HEK293 (cell line): ENCODE measurements around the gene NOS1.

Source experiments
- CTCF ChIA-PET: fragments of 350-600 bp; formaldehyde crosslinking; extraction: SDS; loops from one replicate; lab custom pipeline; 2021; ENCODE audit warnings: antibody characterized with exemption; lab: Yijun Ruan, JAX
- POLR2A ChIA-PET: fragments of 300-600 bp; formaldehyde crosslinking; extraction: SDS; loops from one replicate; lab custom pipeline; 2020; ENCODE audit warnings: antibody characterized with exemption, inconsistent platforms; lab: Yijun Ruan, JAX
- H3K27ac ChIP-seq: fragments of 200-500 bp; sonication (Bioruptor generic); 2 replicates; pipeline ENCODE4 v1.5.1; 2014; ENCODE audit warnings: low read depth, low read length, control low read depth, inconsistent platforms; ENCODE audit errors: extremely low read depth
- H3K36me3 ChIP-seq, 2 experiments: fragments of 200-500 bp in 1 of 2; sonication (Bioruptor generic) in 1 of 2; 1 replicate in 1 of 2; 2 replicates in 1 of 2; pipeline ENCODE4 v1.5.1; 2014 to 2017; ENCODE audit warnings: inconsistent platforms in 2 of 2, low read length in 2 of 2; ENCODE audit not compliant: control insufficient read depth in 2 of 2, insufficient read depth in 1 of 2
- H3K4me1 ChIP-seq: fragments of 200-500 bp; sonication (Bioruptor generic); 2 replicates; pipeline ENCODE4 v1.5.1; 2014; ENCODE audit warnings: mild to moderate bottlenecking, low read length, inconsistent platforms; ENCODE audit not compliant: control insufficient read depth, insufficient read depth
- H3K4me3 ChIP-seq: 2 replicates; pipeline ENCODE4 v1.5.1; 2011; ENCODE audit warnings: low read depth, mild to moderate bottlenecking, control low read depth, low read length, moderate library complexity
- H3K9me3 ChIP-seq: fragments of 200-500 bp; sonication (Bioruptor generic); 2 replicates; pipeline ENCODE4 v1.5.1; 2014; ENCODE audit warnings: low read depth, low read length, inconsistent platforms; ENCODE audit not compliant: control insufficient read depth, insufficient read depth
- BCL6B ChIP-seq: fragments of 450-650 bp; formaldehyde crosslinking; IDR thresholded peaks from 2 replicates; pipeline ENCODE4 v1.5.1; 2017; ENCODE audit warnings: missing biosample characterization, missing genetic modification characterization
- MZF1 ChIP-seq: fragments of 450-650 bp; formaldehyde crosslinking; IDR thresholded peaks from 2 replicates; pipeline ENCODE4 v1.5.1; 2017; ENCODE audit warnings: missing biosample characterization, missing genetic modification characterization, borderline replicate concordance
- PRDM10 ChIP-seq: fragments of 450-650 bp; formaldehyde crosslinking; IDR thresholded peaks from 2 replicates; pipeline ENCODE4 v1.5.1; 2016; ENCODE audit warnings: missing biosample characterization, missing genetic modification characterization
- SCRT1 ChIP-seq: fragments of 450-650 bp; formaldehyde crosslinking; IDR thresholded peaks from 2 replicates; pipeline ENCODE4 v1.5.1; 2016; ENCODE audit warnings: missing biosample characterization, missing genetic modification characterization, borderline replicate concordance
- SCRT2 ChIP-seq: fragments of 450-650 bp; formaldehyde crosslinking; IDR thresholded peaks from 2 replicates; pipeline ENCODE4 v1.5.1; 2016; ENCODE audit warnings: missing biosample characterization, missing genetic modification characterization
- SP3 ChIP-seq: fragments of 450-650 bp; formaldehyde crosslinking; IDR thresholded peaks from 2 replicates; pipeline ENCODE4 v1.5.1; 2016; ENCODE audit warnings: missing biosample characterization, missing genetic modification characterization
- YY2 ChIP-seq: fragments of 450-650 bp; formaldehyde crosslinking; IDR thresholded peaks from 2 replicates; pipeline ENCODE4 v1.5.1; 2016; ENCODE audit warnings: missing biosample characterization, missing genetic modification characterization
- ZNF175 ChIP-seq: fragments of 450-650 bp; formaldehyde crosslinking; IDR thresholded peaks from 2 replicates; pipeline ENCODE4 v1.5.1; 2016; ENCODE audit warnings: missing biosample characterization, missing genetic modification characterization
- ZNF266 ChIP-seq: fragments of 450-650 bp; formaldehyde crosslinking; IDR thresholded peaks from 2 replicates; pipeline ENCODE4 v1.5.1; 2016; ENCODE audit warnings: missing biosample characterization, missing genetic modification characterization, low read depth
- ZNF274 ChIP-seq, 2 experiments: fragments of 200-500 bp in 1 of 2; fragments of 450-650 bp in 1 of 2; sonication (Bioruptor generic) in 1 of 2; formaldehyde crosslinking in 1 of 2; IDR thresholded peaks; 2 replicates each; pipeline versions ENCODE4 v1.5.1 to v1.6.1; 2014 to 2016; ENCODE audit warnings: borderline replicate concordance in 1 of 2, inconsistent platforms in 1 of 2, low read length in 1 of 2, missing biosample characterization in 1 of 2, missing genetic modification characterization in 1 of 2
- ZNF335 ChIP-seq: fragments of 450-650 bp; formaldehyde crosslinking; conservative IDR thresholded peaks from 2 replicates; pipeline ENCODE4 v1.5.1; 2016; ENCODE audit warnings: missing biosample characterization, missing genetic modification characterization
- ZNF488 ChIP-seq: fragments of 450-650 bp; formaldehyde crosslinking; IDR thresholded peaks from 2 replicates; pipeline ENCODE4 v1.5.1; 2016; ENCODE audit warnings: missing biosample characterization, missing genetic modification characterization
- ZNF529 ChIP-seq: fragments of 450-650 bp; formaldehyde crosslinking; IDR thresholded peaks from 2 replicates; pipeline ENCODE4 v1.5.1; 2017; ENCODE audit warnings: missing genetic modification characterization, missing biosample characterization; ENCODE audit not compliant: insufficient replicate concordance
- ZNF623 ChIP-seq: fragments of 450-650 bp; formaldehyde crosslinking; IDR thresholded peaks from 2 replicates; pipeline ENCODE4 v1.5.1; 2016; ENCODE audit warnings: missing biosample characterization, missing genetic modification characterization
- ZNF791 ChIP-seq: fragments of 450-650 bp; formaldehyde crosslinking; IDR thresholded peaks from 2 replicates; pipeline ENCODE4 v1.5.1; 2016; ENCODE audit warnings: missing biosample characterization, missing genetic modification characterization
- TF ChIP-seq, protein P1 (sequence below): fragments of 450-650 bp; formaldehyde crosslinking; IDR thresholded peaks from 2 replicates; pipeline ENCODE4 v1.5.1; 2016; ENCODE audit warnings: missing biosample characterization, missing genetic modification characterization
- TF ChIP-seq, protein P2 (sequence below): fragments of 450-650 bp; formaldehyde crosslinking; IDR thresholded peaks from 2 replicates; pipeline ENCODE4 v1.5.1; 2016; ENCODE audit warnings: missing biosample characterization, missing genetic modification characterization

The NOS1 gene

DNA sequence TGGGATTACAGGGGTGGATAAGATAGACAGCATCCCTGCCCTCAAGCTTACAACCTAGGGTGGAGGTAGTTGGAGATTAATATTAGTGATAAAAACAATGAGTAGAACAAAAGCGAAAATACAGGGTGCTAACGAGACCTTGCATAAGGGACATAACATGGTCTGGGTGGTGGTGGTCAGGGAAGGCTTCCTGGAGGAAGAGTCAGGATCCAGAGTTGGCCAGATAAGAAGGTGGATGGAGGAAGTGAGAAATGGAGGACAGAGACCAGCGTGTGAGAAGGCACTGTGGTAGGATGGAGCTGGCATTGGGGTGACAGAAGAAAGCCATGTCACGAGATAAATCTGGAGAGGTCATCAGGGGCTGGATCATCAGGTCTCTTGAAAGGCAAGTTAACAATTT lies 19.2 kb downstream of the NOS1 start:
- POLR2A ChIA-PET = no interaction called here
- Histone ChIP-seq H3K9me3 (no peaks in the 10 kb centered on the region), H3K4me3 (no peak overlapping the region), H3K27ac (no peak overlapping the region), H3K4me1 (0 out of 2 replicates have a peak, but pooled peaks cover 2% of the 10 kb centered on the region), H3K36me3 (no peaks in the 10 kb centered on the region)
- TF ChIP-seq, protein P1, sequence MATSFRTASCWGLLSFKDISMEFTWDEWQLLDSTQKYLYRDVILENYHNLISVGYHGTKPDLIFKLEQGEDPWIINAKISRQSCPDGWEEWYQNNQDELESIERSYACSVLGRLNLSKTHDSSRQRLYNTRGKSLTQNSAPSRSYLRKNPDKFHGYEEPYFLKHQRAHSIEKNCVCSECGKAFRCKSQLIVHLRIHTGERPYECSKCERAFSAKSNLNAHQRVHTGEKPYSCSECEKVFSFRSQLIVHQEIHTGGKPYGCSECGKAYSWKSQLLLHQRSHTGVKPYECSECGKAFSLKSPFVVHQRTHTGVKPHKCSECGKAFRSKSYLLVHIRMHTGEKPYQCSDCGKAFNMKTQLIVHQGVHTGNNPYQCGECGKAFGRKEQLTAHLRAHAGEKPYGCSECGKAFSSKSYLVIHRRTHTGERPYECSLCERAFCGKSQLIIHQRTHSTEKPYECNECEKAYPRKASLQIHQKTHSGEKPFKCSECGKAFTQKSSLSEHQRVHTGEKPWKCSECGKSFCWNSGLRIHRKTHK (tag by site-specific recombination) = peak; percentile 51; the same call in 1 of the 2 replicates
- TF ChIP-seq ZNF623 (tag by site-specific recombination) = 0 out of 2 replicates have a peak, but pooled peaks have one; percentile 13
- no peak for TF ChIP-seq ZNF335 (tag by site-specific recombination)
- CTCF ChIA-PET = no interaction called here

GRCh38 chr12:117339104-117339503 lies 22.3 kb downstream of the NOS1 start:
- POLR2A ChIA-PET = no interaction called here
- H3K27ac ChIP-seq = no peak overlapping the region

GRCh38 chr12:117334855-117335587 lies 26.4 kb downstream of the NOS1 start:
- Histone ChIP-seq H3K36me3 (no peaks in the 10 kb centered on the region), H3K9me3 (no peaks in the 10 kb centered on the region), H3K4me1 (0 out of 2 replicates have a peak, but pooled peaks cover 2% of the 10 kb centered on the region), H3K4me3 (no peak overlapping the region), H3K27ac (no peak overlapping the region)
- ChIA-PET CTCF (interaction anchor here (0.7 to 1.2 kb wide), 2 partner anchors 19 to 515 kb away, joined by 3 read pairs; no protein-coding TSS in a partner anchor), POLR2A (no interaction called here)
- TF ChIP-seq, protein P2, sequence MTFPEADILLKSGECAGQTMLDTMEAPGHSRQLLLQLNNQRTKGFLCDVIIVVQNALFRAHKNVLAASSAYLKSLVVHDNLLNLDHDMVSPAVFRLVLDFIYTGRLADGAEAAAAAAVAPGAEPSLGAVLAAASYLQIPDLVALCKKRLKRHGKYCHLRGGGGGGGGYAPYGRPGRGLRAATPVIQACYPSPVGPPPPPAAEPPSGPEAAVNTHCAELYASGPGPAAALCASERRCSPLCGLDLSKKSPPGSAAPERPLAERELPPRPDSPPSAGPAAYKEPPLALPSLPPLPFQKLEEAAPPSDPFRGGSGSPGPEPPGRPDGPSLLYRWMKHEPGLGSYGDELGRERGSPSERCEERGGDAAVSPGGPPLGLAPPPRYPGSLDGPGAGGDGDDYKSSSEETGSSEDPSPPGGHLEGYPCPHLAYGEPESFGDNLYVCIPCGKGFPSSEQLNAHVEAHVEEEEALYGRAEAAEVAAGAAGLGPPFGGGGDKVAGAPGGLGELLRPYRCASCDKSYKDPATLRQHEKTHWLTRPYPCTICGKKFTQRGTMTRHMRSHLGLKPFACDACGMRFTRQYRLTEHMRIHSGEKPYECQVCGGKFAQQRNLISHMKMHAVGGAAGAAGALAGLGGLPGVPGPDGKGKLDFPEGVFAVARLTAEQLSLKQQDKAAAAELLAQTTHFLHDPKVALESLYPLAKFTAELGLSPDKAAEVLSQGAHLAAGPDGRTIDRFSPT (tag by site-specific recombination) = no peak
- TF ChIP-seq ZNF266 (tag by site-specific recombination) (no peak), ZNF175 (tag by site-specific recombination) (no peak), ZNF791 (tag by site-specific recombination) (no peak), ZNF274 (IDR thresholded peaks at IDR 0.05; ENCODE audit: low read length) (no peak), ZNF274 (tag by site-specific recombination; IDR thresholded peaks at IDR 0.05; ENCODE audit: borderline replicate concordance) (no peak), SP3 (no peak), PRDM10 (tag by site-specific recombination) (no peak), SCRT1 (tag by site-specific recombination) (no peak), BCL6B (tag by site-specific recombination) (no peak), YY2 (tag by site-specific recombination) (no peak), MZF1 (tag by site-specific recombination) (no peak), ZNF488 (tag by site-specific recombination) (no peak), SCRT2 (tag by site-specific recombination) (no peak)

More at GRCh38 chr12:117339104-117339503, 22.3 kb downstream of the NOS1 start:
- H3K36me3 ChIP-seq = no peaks in the 10 kb centered on the region
- H3K9me3 ChIP-seq = no peaks in the 10 kb centered on the region
- TF ChIP-seq ZNF529 = no peak
- CTCF ChIA-PET = interaction anchor here (0.6 kb wide), 1 partner anchor 28 kb away, joined by 3 read pairs; no protein-coding TSS in a partner anchor
- no peak overlapping the region for H3K4me3 ChIP-seq
- 0 out of 2 replicates have a peak, but pooled peaks cover 2% of the 10 kb centered on the region for H3K4me1 ChIP-seq
